SW 1271 (cell line): ENCODE results near the gene LDHB.
A peak's percentile ranks its signal among the peaks of the same experiment; 100 is the strongest.
"Not testable (repeated sequence)": the region's sequence is repeated elsewhere in the genome, so short reads cannot be mapped to it uniquely, and the experiment has no call there.

ENCODE experiments used
- DNase-seq, 2 experiments: peaks; one replicate each; lab custom pipeline; 2025; lab: John Stamatoyannopoulos, UW

Gene LDHB

GRCh38 chr12:21661396-21662093 lies 3.9 kb upstream of the LDHB start:
- not testable (repeated sequence) for DNase-seq

DNA sequence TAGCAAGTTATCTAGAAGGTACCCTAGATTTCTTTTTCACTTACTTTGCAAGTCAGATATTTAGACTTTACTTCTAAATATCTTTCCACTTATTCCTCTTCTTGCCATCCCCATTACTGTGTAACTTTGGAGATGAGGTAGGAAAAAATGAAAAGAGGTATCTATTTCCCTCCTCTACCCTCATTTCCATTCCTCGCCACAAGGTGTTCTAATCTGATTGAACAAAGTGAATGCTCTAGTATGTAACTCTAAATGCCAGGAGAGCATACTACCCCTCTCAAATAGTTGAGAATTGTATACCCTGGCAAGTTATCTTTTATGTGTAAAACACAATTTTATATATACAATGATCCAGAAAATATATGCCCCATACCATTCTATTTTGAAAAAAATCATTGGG lies 1.7 kb upstream of the LDHB start:
- DNase-seq: no peak

- peak in 1 of 2 experiments; percentile 67 for DNase-seq
Measured at GRCh38 chr12:21656905-21657325, 727 bp downstream of the LDHB start.

DNA sequence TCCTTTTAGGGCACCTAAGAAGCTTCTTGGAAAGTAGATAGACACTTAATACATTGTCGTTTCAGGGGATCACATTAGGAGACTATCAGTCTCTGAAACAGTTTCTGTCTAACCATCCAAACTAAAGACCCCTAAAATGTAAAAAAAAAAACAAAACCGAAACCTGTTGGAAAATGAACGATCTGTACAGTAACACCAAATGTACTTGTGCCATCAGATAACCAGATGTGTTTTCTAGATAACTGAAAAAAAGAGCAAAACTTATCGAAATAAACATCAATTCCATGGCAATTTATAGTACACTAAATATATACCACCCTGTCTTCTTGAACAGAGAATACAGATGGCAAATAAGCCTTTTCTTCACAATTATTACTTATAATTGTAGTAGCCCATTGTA lies 2.1 kb downstream of the LDHB start:
- no peak for DNase-seq

DNA sequence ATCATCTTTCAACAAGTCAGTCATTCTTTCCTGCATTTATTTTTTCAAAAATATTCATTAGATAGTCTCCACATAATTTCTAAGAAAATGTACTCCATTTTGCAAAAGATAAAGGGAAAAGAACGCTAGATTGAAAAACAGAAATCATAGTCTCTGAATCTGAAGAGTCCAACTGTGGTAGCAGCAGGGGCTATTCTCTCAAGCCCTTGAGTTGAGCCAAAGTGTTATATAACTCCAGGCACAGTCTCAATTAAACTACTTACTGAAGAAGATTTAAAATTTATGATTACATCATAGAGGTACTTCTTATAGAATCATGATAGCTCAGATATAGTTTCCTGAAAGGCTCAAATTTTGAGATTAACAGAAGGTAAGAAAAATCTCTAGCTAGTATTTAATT lies 5.8 kb downstream of the LDHB start:
- no peak for DNase-seq

DNA sequence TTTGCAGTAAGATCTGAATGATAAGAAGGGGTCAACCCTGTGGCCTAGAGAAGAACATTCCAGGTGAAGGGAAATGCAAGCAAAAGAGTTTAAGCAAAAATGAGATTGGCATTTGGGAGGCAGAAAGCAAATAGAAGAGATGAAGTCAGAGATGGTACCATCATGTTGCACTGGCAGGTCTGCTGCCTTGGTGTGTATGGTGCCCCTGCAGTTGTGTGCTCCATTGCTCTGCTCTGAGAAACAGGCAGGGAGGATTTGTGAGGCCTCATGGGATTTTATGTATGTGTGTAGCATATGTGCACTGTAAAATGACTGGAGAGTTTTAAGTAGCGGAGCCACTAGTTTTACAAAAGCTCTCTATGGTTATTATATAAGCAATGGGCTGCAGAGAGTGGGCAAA lies 6.6 kb downstream of the LDHB start:
- no peak for DNase-seq

- no peak for DNase-seq
Measured at GRCh38 chr12:21649034-21649433, 8.6 kb downstream of the LDHB start.

DNA sequence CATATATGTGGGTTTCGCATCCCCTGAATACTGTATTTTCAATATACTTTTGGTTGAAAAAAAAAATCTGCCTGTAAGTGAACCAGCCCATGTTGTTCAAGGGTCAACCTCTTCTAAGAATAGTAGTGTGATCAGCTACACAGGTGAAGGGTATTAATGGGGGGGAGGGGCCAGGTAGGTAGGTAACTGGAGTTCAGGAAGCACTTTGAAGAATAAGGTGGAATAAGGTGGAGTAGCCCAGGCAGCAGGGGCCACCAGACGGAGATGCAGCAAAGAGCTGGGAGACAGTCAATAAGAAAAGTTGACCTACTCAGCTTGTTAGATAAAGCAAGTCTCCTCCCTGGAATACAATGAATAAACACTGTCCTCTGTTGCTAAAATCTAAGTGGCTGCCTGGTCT lies 9.3 kb downstream of the LDHB start:
- no peak for DNase-seq

- DNase-seq: no peak
Measured at GRCh38 chr12:21647179-21647578, 10.5 kb downstream of the LDHB start.

GRCh38 chr12:21645041-21645500 lies 12.6 kb downstream of the LDHB start:
- not testable (repeated sequence) for DNase-seq

- no peak for DNase-seq
Measured at GRCh38 chr12:21644516-21644915, 13.1 kb downstream of the LDHB start.

- no peak for DNase-seq
Measured at GRCh38 chr12:21643758-21644157, 13.9 kb downstream of the LDHB start.

DNA sequence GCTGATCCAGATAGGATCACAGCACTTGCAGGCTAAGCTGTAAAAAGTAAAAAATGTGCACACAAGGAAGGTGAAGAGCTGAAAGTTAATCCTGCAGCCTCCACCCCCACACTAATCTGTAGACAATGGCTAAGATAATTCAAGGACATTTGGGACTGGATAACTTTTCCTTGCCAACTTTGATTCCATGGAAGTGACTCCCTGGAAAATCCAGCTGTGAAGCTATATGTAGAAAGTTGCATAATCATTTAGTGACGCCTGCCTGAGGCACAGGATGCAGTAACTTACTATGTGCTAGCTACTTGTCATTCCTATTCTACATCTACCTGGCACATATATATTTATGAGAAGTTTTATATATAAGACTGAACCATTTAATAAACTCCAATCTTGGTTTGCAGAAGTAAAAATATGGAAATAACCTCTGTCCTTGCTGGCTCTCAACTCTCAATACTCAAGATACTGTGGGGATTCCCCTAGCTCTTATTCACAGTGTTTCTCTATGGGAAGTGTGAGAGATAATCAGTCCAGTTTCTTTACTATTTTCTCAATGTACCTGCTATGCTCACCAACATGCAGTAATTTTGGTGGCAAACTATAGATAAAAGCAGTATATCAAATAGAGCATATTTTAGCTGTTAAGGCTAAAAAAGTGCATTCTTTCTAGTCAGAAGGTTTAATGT lies 14.8 kb downstream of the LDHB start:
- DNase-seq: peak in 1 of 2 experiments; percentile 24

GRCh38 chr12:21638054-21638891 lies 19.4 kb downstream of the LDHB start:
- no peak for DNase-seq

DNA sequence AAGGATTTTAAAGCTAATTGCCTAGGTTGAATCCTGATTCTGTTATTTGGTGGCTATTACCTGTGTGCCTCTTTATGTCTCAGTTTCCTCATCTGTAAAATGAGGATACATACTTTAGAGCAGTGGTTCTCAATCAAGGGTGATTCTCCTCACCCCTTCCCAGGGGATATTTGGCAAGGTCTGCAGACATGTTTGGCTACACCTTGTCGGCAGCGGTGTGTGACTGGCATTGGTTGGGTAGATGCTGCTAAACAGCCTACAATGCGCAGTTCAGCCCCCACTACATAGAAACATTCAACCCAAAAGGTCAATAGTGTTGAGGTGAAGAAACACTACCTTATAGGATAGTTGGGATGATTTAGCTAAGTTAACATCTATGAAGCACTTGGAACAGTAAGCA lies 23.4 kb downstream of the LDHB start:
- DNase-seq: no peak

- DNase-seq: no peak
Measured at GRCh38 chr12:21631367-21631766, 26.3 kb downstream of the LDHB start.

DNA sequence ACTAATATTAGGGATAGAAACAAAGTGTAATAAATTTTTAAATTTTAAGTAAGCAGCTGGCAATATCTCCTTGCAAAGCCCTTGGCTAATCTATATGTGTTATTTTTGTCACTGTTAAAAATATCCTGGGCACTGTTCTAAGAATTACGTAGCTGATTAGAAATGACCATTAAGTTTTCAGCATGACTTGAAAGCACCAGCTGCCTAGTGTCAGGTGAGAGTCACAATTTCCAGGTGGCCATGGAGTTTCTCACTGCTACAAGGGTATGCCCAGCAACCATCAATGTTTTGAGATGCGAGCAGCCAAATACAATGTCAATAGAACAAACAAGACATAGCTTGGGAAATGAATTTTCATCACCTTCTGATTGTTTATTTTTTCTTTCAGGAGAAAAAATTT lies 29.7 kb downstream of the LDHB start:
- DNase-seq: no peak

DNA sequence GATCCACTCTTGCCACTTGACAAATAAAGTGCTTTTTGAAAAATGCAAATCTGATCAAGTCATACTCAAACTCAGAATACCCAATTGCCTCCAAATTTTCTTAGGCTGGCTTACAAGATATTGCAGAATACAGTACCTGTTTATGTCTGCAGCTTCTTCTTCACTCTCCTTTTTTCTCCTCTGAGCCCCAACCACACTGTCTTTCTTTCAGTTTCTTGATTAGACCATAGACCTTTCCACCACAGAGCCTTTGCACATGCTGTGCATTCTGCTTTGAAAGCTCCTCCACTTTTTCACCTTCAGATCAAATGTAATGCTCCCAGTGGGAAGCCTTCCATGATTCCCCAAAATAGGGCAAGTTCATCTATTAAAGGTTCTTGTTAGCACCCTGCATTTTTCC lies 39.1 kb downstream of the LDHB start:
- DNase-seq: no peak

DNA sequence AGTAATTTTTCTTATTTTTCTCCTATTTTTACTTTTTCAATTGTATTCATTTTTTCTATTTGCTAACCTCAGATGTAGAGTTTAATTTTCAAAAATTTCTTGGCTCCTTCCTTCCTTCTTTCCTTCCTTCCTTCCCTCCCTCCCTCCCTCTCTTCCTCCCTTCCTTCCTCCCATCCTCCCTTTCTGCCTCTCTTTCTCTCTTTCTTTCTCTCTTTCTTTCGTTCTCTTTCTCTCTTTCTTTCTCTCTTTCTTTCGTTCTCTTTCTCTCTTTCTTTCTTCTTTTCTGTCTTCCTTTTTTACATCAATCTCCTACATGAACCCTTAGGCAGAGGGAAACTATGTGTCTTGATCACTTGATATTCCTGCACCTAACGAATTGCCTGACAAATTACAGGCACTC lies 40.6 kb downstream of the LDHB start:
- DNase-seq: no peak

DNA sequence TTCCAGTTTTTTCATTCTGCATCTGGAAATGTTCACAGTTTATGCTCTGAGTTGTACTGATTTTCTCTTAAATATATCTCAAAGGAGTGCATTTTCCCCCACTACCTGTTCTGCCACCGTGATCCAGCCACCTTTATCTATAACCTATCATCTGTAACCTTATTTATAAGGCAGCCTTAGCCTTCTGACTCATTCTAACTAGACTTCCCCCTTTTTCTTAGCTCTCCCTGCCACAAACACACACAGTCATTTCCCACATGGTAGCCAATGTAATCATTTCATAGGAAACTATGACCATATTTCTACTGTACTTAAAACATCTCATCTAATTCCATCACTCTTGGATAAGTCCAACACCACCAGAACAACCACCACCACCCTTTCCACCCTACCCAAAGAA lies 42.2 kb downstream of the LDHB start:
- DNase-seq: no peak

DNA sequence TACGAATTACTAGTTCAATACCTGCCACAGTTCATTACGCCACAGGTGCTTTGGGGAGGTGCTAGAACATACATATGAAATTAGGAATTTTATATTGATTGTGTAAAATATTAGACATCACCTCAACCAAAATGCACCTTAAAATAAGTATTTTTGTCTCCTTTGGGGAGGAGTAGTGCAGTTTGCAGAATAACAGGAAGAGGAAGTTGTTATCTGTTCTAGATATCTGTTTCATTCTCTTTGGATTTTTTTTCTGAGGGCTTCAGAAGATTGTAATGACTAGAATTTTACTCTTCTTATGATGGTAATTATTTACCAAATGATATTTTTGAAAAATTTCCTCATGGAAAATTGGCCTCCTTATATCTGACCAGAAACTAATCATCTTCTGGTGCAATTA lies 43.1 kb downstream of the LDHB start:
- no peak for DNase-seq

DNA sequence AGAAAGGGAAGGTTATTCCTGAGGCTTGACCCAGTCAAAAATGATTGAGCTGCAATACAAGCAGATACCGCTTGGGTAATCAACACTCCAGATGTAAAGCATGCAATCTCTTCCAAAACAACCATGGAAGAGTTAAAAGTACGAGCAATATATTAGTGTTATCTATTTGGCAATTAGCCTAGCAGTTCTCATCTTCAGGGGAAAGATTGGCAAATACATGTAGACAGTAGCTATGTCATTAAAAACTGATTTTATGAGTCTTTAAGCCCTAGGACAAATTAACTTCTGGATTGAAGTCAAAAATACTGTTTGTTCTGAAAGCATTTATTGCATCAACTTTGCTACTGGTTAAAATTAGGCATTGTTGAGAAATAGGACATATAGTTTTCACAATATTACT lies 43.7 kb downstream of the LDHB start:
- no peak for DNase-seq

DNA sequence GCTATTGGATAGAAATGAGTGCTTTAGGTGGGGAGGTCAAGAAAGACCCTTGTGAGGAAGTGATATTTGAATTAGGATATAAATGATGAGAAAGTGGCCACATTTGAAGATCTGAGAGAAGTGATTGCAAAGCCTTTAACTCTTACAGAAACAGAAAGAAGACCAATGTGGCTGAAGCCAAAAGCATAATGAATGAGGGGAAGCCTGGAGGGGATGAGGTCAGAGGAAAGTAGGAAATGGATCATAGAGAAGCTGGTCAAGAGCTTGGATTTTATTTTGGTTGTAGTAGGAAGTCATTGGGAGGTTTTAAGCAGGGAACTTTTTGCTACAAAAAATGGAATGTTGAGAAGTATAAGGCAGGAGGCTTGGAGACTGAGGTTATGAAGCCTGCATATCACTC lies 49.4 kb downstream of the LDHB start:
- no peak for DNase-seq
